ENCODE data around the gene SLC2A8.

SLC2A8 gene

DNA sequence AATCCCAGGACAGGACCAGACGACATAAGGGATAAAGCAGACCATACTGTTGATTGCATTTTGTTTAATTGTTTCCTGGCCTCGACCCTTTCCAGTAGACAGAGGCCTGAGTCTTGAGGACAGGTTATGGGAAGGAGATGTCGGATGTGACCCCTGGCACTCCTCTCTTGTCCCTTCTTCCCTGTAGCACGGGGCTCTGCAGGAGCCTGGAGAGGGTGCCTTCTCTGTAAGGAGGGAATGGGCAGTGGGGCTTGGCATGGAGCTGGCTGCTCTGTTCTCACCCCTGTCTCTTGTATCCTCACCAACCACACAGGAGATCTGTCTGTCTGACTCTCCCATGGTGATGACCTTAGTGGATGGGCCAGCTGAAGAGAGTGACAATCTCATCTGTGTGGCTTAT lies 40.1 kb upstream of the SLC2A8 start:
- DNase-seq (ENCODE audit: extremely low read depth, low read depth): no peak
- TF ChIP-seq CTCF (IDR thresholded peaks at IDR 0.05; ENCODE audit: low read depth, low read length): no peak

GRCh38 chr9:127358023-127358535 lies 38.9 kb upstream of the SLC2A8 start:
- DNase-seq (ENCODE audit: extremely low read depth, low read depth): no peak
- TF ChIP-seq CTCF (IDR thresholded peaks at IDR 0.05; ENCODE audit: low read depth, low read length): no peak

DNA sequence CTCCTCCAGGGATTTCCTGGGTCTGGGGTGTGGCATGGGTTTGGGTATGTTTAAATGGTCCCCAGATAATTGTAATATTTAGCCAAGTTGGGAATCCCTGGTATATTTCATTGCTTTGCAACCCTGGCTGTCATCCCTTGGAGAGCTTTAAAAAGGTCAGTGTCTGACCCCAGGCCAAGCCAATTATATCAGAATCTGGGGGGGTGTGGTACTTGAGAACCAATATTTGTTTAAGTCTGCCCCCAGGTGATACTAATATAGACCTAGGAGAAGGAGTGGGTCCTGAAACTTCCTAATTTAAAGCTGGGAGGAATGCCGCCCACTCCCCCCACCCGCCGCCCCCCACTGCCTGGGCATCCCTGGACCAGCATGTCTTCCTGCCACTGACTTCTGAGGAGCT lies 38.2 kb upstream of the SLC2A8 start:
- no peak for TF ChIP-seq CTCF (IDR thresholded peaks at IDR 0.05; ENCODE audit: low read depth, low read length)
- DNase-seq (ENCODE audit: extremely low read depth, low read depth): no peak

GRCh38 chr9:127360250-127360649 lies 36.7 kb upstream of the SLC2A8 start:
- no peak for DNase-seq (ENCODE audit: extremely low read depth, low read depth)
- no peak for TF ChIP-seq CTCF (IDR thresholded peaks at IDR 0.05; ENCODE audit: low read depth, low read length)

DNA sequence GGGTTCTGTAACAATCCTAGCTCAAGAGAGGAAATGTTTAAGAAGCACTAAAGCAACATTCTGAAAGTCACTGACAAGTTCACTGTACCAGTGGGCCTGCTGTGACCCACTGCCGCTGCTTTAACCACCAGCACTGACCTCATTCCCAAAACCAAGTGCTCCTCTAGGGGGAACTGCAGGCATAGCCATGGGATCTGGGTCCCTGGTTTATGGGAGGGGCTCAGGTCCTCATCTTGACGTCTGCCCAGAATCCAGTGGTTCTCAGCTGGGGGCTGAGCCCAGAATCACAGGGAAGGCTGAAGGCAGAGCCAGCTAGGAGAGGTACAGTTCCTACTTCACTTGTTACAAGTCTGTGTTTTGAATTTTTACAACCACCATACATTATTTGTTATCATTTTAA lies 36.1 kb upstream of the SLC2A8 start:
- no peak for DNase-seq (ENCODE audit: extremely low read depth, low read depth)
- peak; percentile 28 for TF ChIP-seq CTCF (IDR thresholded peaks at IDR 0.05; ENCODE audit: low read depth, low read length)

DNA sequence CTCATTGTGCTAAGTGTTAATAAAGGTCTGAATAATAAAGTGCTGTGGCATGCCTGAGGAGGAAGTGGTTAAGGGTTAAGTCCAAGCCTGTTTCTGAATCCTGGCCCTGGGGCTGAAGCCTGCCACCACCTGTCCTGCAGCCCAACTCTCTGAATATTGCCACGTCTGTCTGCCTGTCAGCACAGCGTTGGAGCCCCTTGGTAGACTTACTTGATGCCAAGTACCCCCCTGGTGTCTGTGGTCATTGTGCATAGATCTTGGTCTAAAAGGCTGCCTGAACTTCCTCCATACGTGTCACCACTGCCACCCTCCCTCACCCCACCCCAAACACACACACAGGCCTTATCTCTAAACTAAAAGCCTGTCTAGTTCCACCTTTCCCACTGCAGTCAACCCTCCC lies 35.4 kb upstream of the SLC2A8 start:
- no peak for TF ChIP-seq CTCF (IDR thresholded peaks at IDR 0.05; ENCODE audit: low read depth, low read length)
- DNase-seq (ENCODE audit: extremely low read depth, low read depth): no peak

DNA sequence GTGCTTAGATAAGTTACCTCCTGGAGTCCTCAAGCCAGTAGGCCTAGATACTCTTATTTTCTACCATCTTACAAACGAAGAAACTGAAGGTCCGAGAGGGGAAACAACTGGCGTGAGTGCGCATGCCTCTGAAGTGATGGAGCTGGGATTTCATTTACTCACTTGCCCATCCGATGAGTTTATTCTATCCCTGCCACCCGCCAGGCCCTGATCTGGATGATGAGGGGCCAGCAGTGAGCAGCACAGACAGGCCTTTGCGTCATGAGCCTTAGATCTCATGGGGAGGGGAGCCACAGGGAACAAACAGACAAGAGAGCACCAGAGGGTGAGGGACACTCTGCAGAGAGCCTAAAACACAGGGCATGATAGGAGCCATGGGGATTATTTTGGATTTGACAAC lies 34.1 kb upstream of the SLC2A8 start:
- no peak for TF ChIP-seq CTCF (IDR thresholded peaks at IDR 0.05; ENCODE audit: low read depth, low read length)
- DNase-seq (ENCODE audit: extremely low read depth, low read depth): no peak
